UCSD-AML1 (cell line): ENCODE measurements around the gene DPT.
"Not testable (repeated sequence)": the region's sequence is repeated elsewhere in the genome, so short reads cannot be mapped to it uniquely, and the experiment has no call there.

ENCODE experiments used
- DNase-seq: peaks from one replicate; lab custom pipeline; 2025; ENCODE audit not compliant: unreplicated experiment; lab: John Stamatoyannopoulos, UW

DPT gene

DNA sequence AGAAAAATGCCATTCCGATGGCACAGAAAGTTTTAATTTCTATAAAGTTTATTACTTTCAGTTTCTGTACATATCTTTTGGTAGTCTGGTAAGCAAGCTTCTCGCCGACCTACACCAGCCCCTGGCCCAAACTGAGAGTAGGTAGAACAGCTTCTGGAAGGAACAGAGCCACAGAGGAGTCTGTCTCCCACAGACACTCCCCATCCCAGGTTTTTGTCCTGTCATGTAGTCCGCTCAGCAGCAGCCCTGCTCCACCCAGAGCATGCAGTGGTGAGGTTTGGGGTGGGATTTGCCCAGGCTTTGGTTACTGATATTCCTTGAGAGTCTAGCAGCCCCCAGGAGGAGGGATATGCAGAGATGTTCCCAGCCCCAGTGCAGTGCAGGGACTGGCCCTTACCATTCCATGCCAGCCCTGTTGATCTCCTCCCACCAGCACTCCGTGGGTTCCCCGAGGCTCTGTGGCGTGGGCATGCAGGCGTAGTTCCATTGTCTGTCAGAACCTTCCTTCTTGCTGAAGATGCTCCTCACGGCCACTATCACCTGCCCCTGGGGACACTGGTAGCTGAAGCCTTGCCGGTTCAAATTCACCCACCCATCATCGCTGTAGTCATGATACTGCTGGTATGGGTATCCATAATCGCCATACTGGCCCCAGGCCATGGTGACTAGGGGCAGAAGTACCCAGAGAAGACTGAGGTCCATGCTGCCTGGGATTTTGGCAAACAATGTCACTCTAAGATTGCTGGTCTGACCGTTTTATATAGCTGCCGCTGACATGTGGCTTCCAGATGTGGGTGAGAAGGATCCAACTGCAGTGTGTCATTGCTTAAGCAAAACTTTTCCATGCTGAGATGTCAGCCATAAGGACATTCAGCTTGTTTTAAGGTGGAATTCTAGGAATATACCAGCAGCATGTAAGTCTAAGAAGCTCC, at the start of gene DPT:
TSS of gene DPT (minus strand) at position 734 of the 932 bp plus-strand sequence. CDS start at position 702, 32 bp downstream.
- DNase-seq: no peak

- DNase-seq: no peak
These were observed 46.4 kb upstream of the DPT start for GRCh38 chr1:168775366-168775765.

GRCh38 chr1:168774241-168774640, 45.2 kb upstream of the DPT start:
- no peak for DNase-seq

DNA sequence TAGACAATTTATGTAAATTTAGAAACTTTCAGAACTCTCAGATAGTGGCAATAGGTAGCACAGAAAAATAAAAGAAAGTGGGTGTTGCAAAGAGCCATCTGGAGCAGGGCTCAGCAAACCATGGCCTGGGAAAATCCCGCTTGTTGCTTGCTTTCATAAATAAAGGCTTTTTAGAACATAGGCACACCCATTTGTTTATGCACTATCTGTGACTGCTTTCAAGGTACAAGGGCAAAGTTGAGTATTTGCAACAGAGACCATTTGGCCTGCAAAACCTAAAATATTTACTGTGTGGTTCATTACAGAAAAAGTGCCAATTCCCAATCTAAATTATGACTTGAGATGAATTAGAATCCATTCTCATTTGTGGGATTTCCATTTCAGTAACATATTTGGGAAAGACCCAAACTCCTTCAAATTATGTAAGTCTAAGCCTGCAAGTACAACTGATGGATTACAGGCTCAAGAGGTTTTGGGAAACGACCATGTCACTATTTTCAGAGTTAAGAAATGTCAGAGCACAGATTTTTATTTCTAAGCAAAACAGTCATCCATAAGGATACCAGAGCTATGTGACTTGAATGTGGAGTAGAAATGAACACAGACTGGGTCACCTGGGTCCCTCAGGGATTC, 43.5 kb upstream of the DPT start:
- no peak for DNase-seq

- DNase-seq: no peak
These were observed 42.2 kb upstream of the DPT start for GRCh38 chr1:168771104-168771630.

DNA sequence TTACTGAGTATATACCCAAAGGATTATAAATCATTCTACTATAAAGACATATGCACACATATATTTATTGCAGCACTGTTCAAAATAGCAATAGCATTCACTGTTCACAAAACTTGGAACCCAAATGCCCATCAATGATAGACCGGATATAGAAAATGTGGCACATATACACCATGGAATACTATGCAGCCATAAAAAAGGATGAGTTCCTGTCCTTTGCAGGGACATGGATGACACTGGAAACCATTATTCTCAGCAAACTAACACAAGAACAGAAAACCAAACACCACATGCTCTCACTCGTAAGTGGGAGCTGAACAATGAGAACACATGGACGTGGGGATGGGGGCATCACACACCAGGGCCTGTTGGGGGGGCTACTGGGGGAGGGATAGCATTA, 40.9 kb upstream of the DPT start:
- not testable (repeated sequence) for DNase-seq

DNA sequence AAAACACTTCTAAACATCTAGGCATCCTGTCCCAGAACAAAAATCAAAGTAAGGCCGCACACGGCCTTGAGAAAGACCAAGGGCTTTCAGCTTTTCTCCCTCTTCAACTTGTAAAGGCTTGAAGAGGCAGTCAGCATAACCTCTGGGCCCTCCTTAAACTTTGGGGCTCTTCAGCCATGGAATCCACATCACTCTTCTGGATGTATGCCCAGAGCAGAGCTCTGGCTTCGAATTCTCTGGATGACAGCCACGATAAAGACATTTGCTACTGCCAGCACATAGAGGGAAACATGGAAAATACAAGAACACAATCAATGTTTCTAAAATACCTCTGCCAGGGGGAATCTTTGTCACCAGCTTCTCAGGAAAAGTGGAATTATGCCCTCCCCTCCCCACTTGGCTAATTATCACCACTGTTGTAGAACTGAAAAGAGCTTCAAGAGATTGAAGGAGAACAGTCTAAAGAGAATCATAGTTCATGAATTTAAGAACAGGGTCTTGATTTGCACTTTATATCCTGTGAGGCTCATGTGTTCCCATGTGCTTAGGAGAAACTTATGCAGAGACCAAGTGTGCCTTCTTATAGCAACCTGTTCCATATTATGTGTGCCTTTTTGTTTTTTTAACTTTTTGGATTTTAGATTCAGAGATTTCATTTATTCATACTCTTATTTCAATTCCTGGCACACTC, 39.0 kb upstream of the DPT start:
- DNase-seq: no peak

DNA sequence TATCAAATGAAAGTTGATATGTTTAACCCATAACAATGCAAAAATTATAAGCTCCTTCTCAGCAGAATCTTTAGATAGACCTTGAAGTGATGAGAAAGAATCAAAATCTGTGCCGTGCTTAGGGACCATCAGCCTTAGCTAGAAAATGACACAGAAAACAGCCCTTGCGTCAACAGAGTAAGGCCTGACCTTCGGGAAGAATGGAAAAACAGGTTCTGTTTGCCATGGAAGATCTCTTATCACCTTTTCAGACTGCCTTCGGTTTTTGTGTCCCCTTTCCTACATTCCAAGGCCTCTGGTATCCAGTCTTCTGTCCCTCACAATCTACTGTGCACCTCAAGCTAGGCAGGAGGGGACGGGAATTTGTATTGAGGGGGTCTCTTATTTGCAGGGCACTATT, 37.6 kb upstream of the DPT start:
- no peak for DNase-seq

- no peak for DNase-seq
These were observed 34.0 kb upstream of the DPT start for GRCh38 chr1:168763031-168763430.

DNA sequence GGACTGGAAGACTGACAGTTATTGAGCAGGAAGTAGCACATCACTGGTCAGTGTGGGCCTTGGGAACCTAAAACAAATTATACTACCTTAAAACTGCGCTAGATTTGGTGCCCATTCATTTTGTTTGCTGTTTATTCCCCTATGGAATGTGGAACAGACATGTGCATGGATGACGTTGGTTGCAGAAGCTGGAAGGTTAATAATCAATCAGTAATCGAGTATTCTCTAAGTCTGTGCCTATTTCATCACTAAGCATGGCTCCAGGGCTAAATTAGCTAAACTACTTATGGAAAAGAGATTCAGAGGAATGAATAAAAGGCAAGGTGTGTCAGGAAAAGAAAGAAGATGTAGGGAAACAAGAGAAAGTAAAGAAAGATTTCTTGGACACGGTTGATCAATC, 33.5 kb upstream of the DPT start:
- no peak for DNase-seq

- DNase-seq: no peak
These were observed 31.8 kb upstream of the DPT start for GRCh38 chr1:168760781-168761180.

DNA sequence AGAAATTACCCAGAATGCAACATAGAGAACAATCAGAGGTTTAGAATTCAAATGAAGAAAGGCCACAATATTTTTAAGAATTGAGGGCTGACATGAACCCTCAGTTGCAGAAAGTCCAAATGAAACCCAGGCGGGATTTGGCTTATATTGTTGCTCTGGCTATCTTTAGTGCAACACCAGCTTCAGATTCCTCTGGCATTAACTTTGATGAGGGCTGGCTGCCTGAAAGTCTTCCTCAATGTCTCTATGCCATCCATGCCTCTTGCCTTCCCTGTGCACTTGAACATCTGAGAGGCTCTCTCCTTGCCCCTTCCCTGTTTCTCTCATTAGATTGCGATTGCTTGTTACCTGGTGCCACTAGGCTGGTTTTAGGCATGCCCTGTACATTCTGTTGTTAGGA, 31.2 kb upstream of the DPT start:
- DNase-seq: no peak

DNA sequence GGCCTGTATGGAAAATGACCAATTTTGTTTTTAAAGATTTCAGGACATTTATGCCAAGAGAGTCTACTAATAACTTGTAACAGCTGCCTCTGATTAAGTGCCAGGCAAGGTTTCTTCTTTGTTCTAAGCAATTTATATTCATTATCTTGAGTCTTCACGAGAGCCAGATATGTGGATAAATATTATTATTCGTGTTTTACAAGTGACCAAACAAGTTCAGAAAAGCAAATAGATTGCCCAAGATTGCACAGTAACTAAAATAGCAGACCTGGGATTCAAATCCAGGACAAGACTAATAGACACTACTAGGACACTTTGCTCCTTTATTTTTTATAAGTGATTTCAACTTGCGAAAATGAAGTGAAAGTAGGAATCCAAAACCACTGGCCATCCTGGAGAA, 30.1 kb upstream of the DPT start:
- no peak for DNase-seq

- DNase-seq: no peak
These were observed 29.5 kb upstream of the DPT start for GRCh38 chr1:168758503-168758902.

GRCh38 chr1:168755800-168756418, 26.9 kb upstream of the DPT start:
- DNase-seq: no peak

- DNase-seq: no peak
These were observed 23.3 kb upstream of the DPT start for GRCh38 chr1:168752171-168752832.

GRCh38 chr1:168751195-168751650, 22.2 kb upstream of the DPT start:
- DNase-seq: no peak

- no peak for DNase-seq
These were observed 14.1 kb upstream of the DPT start for GRCh38 chr1:168742994-168743650.

GRCh38 chr1:168742386-168742785, 13.4 kb upstream of the DPT start:
- DNase-seq: no peak

DNA sequence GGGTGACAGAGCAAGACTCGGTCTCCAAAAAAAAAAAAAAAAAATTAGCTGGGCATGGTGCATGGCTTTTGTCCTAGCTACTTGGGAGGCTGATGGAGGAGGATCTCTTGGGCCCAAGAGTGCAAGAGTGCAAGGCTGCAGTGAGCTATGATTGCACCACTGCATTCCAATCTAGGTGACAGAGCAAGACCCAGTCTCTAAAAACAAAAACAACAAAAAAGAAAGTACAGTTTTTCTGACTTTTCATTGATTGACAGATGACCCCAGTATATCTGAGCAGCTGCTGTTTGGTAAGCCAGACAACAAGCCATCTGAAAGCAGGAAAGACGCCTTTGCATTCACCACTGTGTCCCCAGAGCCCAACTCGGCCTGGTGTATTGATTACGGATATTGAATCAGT, 10.9 kb upstream of the DPT start:
- DNase-seq: no peak
